ENCODE results near the gene HDGFL2.

HDGFL2 gene

DNA sequence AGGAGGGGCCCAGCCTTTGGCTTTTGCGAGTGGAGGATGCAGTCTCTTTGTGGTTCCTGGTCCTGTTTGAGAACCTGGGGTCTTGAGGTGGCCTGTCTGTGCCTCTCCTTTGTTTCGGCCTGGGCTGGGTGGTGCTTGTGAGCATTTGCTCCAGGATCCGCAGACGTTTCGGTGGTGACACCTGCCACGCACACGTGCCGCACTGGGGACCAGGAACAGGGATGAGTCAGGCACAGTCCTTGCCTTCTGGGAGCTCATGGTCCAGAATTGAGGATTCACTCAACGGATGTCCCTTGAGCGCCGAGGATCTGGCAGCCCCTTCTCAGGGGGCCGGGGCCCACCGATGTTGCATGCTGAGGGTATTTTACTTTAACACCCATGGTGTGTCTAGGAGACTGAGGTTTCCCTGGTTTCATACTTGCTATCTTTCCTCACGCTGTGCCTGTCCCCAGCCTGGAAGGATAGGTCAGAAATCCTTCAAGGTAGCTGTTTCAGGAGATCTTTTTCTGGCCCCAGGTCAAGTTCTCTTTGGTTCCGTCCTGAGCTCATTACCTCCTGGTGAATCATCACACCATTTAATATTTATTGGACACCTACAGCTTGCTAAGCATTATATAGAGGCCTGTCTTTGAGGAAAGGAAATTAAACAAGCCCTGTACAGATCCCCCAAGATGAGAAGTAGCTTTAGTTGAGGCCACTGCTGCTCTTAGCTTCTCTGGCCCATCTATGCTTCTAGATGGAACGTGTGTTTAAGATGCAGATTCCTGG is 5.1 kb downstream of the HDGFL2 start:
- no peak overlapping the region for H3K9ac ChIP-seq (ENCODE audit: low read length)
- H3K9me3 ChIP-seq (ENCODE audit: low read length) = no peaks in the 10 kb centered on the region
- no peaks in the 10 kb centered on the region for H3K27me3 ChIP-seq (ENCODE audit: control insufficient read depth in 1 of 2, insufficient read depth in 2 of 2, low read length in 2 of 2)
- H3K36me3 ChIP-seq (ENCODE audit: insufficient read depth, low read length) = peaks cover 13% of the 10 kb centered on the region
- peaks cover 21% of the 10 kb centered on the region for H3K4me1 ChIP-seq (ENCODE audit: insufficient read depth, low read length)
- H3K27ac ChIP-seq (ENCODE audit: low read depth, low read length) = no peak overlapping the region
- H3K4me3 ChIP-seq (ENCODE audit: low read depth in 1 of 2, low read length in 2 of 2) = no peak overlapping the region

DNA sequence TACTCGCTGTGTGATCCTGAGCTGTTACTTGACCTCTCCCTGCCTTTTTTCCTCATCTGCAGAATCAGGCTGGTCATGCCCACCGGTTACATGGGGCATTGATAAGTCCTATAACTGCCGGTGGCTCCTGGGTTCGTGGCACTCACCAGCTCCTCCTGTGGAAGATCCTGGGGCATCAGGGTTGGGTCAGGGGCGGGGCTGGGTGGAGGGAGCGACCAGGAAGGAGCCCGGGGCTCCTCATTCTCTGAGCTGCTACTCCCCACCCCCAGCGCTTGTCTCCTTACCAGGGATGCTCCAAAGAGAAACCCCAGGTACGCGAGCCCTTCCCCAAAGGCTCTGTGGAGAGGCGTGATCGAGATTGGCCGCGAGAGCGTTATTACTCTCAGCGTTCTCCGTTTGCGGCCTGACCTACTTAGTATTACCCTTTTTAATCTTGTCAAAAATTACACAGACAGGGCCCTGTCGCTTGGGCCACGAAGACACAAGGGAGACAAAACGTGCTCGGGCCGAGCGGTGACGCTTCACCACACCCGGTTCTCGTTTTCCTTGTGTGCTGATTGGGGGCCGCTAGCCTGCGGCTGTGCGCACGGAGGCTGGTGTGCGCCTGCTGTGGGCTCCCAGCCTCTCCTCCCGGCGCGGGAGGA is 10.7 kb downstream of the HDGFL2 start:
- Histone ChIP-seq H3K4me3 (ENCODE audit: low read depth in 1 of 2, low read length in 2 of 2) (no peak overlapping the region), H3K36me3 (ENCODE audit: insufficient read depth, low read length) (no peaks in the 10 kb centered on the region), H3K4me1 (ENCODE audit: insufficient read depth, low read length) (no peaks in the 10 kb centered on the region), H3K9ac (ENCODE audit: low read length) (no peak overlapping the region), H3K9me3 (ENCODE audit: low read length) (no peaks in the 10 kb centered on the region), H3K27ac (ENCODE audit: low read depth, low read length) (no peak overlapping the region), H3K27me3 (ENCODE audit: control insufficient read depth in 1 of 2, insufficient read depth in 2 of 2, low read length in 2 of 2) (no peaks in the 10 kb centered on the region)

- no peaks in the 10 kb centered on the region for H3K4me1 ChIP-seq (ENCODE audit: insufficient read depth, low read length)
- no peaks in the 10 kb centered on the region for H3K36me3 ChIP-seq (ENCODE audit: insufficient read depth, low read length)
- no peaks in the 10 kb centered on the region for H3K27me3 ChIP-seq (ENCODE audit: control insufficient read depth in 1 of 2, insufficient read depth in 2 of 2, low read length in 2 of 2)
- no peak overlapping the region for H3K9ac ChIP-seq (ENCODE audit: low read length)
- no peak overlapping the region for H3K27ac ChIP-seq (ENCODE audit: low read depth, low read length)
- H3K4me3 ChIP-seq (ENCODE audit: low read depth in 1 of 2, low read length in 2 of 2) = no peak overlapping the region
- H3K9me3 ChIP-seq (ENCODE audit: low read length) = no peaks in the 10 kb centered on the region
Observed at GRCh38 chr19:4483385-4483784, 11.3 kb downstream of the HDGFL2 start.

DNA sequence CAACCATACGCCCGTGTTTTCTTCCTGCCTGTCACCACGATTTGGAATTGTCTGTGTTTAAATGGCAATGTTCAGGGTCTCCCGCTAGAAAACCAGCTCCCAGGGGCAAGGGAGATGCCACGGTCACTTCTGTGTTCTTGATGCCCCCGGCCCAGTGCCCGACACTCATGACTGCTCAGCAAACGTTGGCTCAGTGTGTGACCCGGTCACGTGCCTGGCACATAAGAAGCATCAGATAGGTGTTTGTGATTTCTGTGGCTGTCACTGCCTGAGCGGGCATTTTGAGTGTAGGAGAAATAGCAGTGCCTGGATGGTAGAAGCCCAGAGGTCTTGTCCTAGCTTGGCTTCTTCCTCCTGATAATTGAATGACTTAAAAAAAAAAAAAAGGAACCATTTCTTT is 15.5 kb downstream of the HDGFL2 start:
- H3K27me3 ChIP-seq (ENCODE audit: control insufficient read depth in 1 of 2, insufficient read depth in 2 of 2, low read length in 2 of 2) = no peaks in the 10 kb centered on the region
- H3K9ac ChIP-seq (ENCODE audit: low read length) = no peak overlapping the region
- peaks cover 31% of the 10 kb centered on the region for H3K36me3 ChIP-seq (ENCODE audit: insufficient read depth, low read length)
- no peaks in the 10 kb centered on the region for H3K4me1 ChIP-seq (ENCODE audit: insufficient read depth, low read length)
- no peaks in the 10 kb centered on the region for H3K9me3 ChIP-seq (ENCODE audit: low read length)
- H3K27ac ChIP-seq (ENCODE audit: low read depth, low read length) = no peak overlapping the region
- H3K4me3 ChIP-seq (ENCODE audit: low read depth in 1 of 2, low read length in 2 of 2) = no peak overlapping the region

DNA sequence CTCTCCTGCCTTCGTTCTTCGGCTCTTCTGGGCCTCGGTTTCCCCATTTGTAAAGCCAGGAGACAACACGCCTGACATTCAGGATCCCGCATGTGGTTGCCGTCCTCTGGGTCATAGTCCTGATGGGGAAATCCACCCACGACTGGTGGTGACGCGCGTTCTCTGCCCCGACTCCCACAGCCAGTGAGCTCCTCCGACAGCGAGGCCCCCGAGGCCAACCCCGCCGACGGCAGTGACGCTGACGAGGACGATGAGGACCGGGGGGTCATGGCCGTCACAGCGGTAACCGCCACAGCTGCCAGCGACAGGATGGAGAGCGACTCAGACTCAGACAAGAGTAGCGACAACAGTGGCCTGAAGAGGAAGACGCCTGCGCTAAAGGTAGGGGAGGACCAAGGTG is 16.4 kb downstream of the HDGFL2 start:
- Histone ChIP-seq H3K9ac (ENCODE audit: low read length) (no peak overlapping the region), H3K4me3 (ENCODE audit: low read depth in 1 of 2, low read length in 2 of 2) (no peak overlapping the region), H3K27me3 (ENCODE audit: control insufficient read depth in 1 of 2, insufficient read depth in 2 of 2, low read length in 2 of 2) (no peaks in the 10 kb centered on the region), H3K4me1 (ENCODE audit: insufficient read depth, low read length) (no peaks in the 10 kb centered on the region), H3K27ac (ENCODE audit: low read depth, low read length) (no peak overlapping the region), H3K9me3 (ENCODE audit: low read length) (no peaks in the 10 kb centered on the region), H3K36me3 (ENCODE audit: insufficient read depth, low read length) (peaks cover 41% of the 10 kb centered on the region)

GRCh38 chr19:4491446-4491845 is 19.3 kb downstream of the HDGFL2 start:
- Histone ChIP-seq H3K36me3 (ENCODE audit: insufficient read depth, low read length) (peaks cover 55% of the 10 kb centered on the region), H3K9ac (ENCODE audit: low read length) (no peak overlapping the region), H3K4me3 (ENCODE audit: low read depth in 1 of 2, low read length in 2 of 2) (no peak overlapping the region), H3K4me1 (ENCODE audit: insufficient read depth, low read length) (no peaks in the 10 kb centered on the region), H3K9me3 (ENCODE audit: low read length) (no peaks in the 10 kb centered on the region), H3K27me3 (ENCODE audit: control insufficient read depth in 1 of 2, insufficient read depth in 2 of 2, low read length in 2 of 2) (no peaks in the 10 kb centered on the region), H3K27ac (ENCODE audit: low read depth, low read length) (no peak overlapping the region)

DNA sequence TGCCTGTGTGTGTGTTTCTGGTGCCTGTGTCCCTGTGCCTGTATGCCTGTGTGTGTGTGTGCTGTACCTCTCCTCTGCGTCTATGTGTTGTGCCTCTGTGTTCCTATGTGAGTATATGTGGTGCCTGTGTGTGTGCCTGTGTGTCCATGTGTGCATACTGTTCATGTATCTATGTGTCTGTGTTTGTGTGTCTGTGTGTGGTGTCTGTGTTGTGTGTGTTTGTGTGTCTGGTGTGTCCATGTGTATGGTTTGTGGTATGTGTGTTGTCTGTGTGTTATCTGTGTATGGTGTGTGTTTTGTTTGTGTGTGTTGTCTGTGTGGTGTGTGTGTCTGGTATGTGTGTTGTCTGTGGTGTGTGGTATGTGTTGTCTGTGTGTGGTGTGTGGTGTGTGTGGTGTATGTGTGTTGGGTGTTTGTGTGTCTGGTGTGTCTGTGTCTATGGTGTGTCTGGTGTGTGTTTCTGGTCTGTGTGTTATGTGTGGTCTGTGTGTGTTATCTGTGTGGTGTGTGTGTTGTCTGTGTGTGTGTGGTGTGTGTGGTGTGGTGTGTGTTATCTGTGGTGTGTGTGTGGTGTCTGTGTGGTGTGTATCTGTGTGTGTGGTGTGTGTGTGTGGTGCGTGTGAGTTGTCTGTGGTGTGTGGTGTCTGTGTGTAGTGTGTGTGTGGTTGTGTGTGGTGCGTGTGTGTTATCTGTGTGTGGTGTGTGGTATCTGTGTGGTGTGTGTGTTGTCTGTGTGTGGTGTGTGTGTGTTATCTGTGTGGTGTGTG is 20.4 kb downstream of the HDGFL2 start:
- Histone ChIP-seq H3K36me3 (ENCODE audit: insufficient read depth, low read length) (peaks cover 61% of the 10 kb centered on the region), H3K9ac (ENCODE audit: low read length) (no peak overlapping the region)

GRCh38 chr19:4493104-4493928 is 21.2 kb downstream of the HDGFL2 start:
- Histone ChIP-seq H3K9me3 (ENCODE audit: low read length) (no peaks in the 10 kb centered on the region), H3K27me3 (ENCODE audit: control insufficient read depth in 1 of 2, insufficient read depth in 2 of 2, low read length in 2 of 2) (no peaks in the 10 kb centered on the region), H3K4me3 (ENCODE audit: low read depth in 1 of 2, low read length in 2 of 2) (no peak overlapping the region), H3K9ac (ENCODE audit: low read length) (no peak overlapping the region), H3K36me3 (ENCODE audit: insufficient read depth, low read length) (peaks cover 69% of the 10 kb centered on the region), H3K4me1 (ENCODE audit: insufficient read depth, low read length) (no peaks in the 10 kb centered on the region), H3K27ac (ENCODE audit: low read depth, low read length) (no peak overlapping the region)

More for the DNA sequence above, 20.4 kb downstream of the HDGFL2 start:
- Histone ChIP-seq H3K27me3 (ENCODE audit: control insufficient read depth in 1 of 2, insufficient read depth in 2 of 2, low read length in 2 of 2) (no peaks in the 10 kb centered on the region), H3K9me3 (ENCODE audit: low read length) (no peaks in the 10 kb centered on the region), H3K4me1 (ENCODE audit: insufficient read depth, low read length) (no peaks in the 10 kb centered on the region), H3K27ac (ENCODE audit: low read depth, low read length) (no peak overlapping the region), H3K4me3 (ENCODE audit: low read depth in 1 of 2, low read length in 2 of 2) (no peak overlapping the region)

GRCh38 chr19:4493929-4494690 is 22.0 kb downstream of the HDGFL2 start:
- no peak overlapping the region for H3K4me3 ChIP-seq (ENCODE audit: low read depth in 1 of 2, low read length in 2 of 2)
- H3K27me3 ChIP-seq (ENCODE audit: control insufficient read depth in 1 of 2, insufficient read depth in 2 of 2, low read length in 2 of 2) = no peaks in the 10 kb centered on the region
- H3K27ac ChIP-seq (ENCODE audit: low read depth, low read length) = no peak overlapping the region
- H3K9me3 ChIP-seq (ENCODE audit: low read length) = no peaks in the 10 kb centered on the region
- peaks cover 74% of the 10 kb centered on the region for H3K36me3 ChIP-seq (ENCODE audit: insufficient read depth, low read length)
- H3K9ac ChIP-seq (ENCODE audit: low read length) = no peak overlapping the region
- H3K4me1 ChIP-seq (ENCODE audit: insufficient read depth, low read length) = no peaks in the 10 kb centered on the region

GRCh38 chr19:4494691-4495064 is 22.6 kb downstream of the HDGFL2 start:
- Histone ChIP-seq H3K36me3 (ENCODE audit: insufficient read depth, low read length) (peaks cover 68% of the 10 kb centered on the region), H3K27ac (ENCODE audit: low read depth, low read length) (no peak overlapping the region), H3K4me1 (ENCODE audit: insufficient read depth, low read length) (no peaks in the 10 kb centered on the region), H3K27me3 (ENCODE audit: control insufficient read depth in 1 of 2, insufficient read depth in 2 of 2, low read length in 2 of 2) (no peaks in the 10 kb centered on the region), H3K4me3 (ENCODE audit: low read depth in 1 of 2, low read length in 2 of 2) (no peak overlapping the region), H3K9me3 (ENCODE audit: low read length) (no peaks in the 10 kb centered on the region), H3K9ac (ENCODE audit: low read length) (no peak overlapping the region)

Data from muscle layer of colon (tissue), 2 donors.